GM19463 (cell line): ENCODE results near the gene CAPN5.

Source experiments
- ATAC-seq: cut with Tn5 transposase; IDR thresholded peaks from one replicate; pipeline ENCODE4 v1.9.1; 2021; ENCODE audit warnings: mild to moderate bottlenecking, moderate library complexity; ENCODE audit not compliant: unreplicated experiment

Gene CAPN5

GRCh38 chr11:77144857-77145428 is 78.2 kb downstream of the CAPN5 start:
- no peak for ATAC-seq

- no peak for ATAC-seq
Measured at GRCh38 chr11:77146261-77147035, 79.7 kb downstream of the CAPN5 start.

GRCh38 chr11:77147036-77147315 is 80.2 kb downstream of the CAPN5 start:
- ATAC-seq = no peak

- ATAC-seq = no peak
Measured at GRCh38 chr11:77147668-77148321, 81.0 kb downstream of the CAPN5 start.

- ATAC-seq = no peak
Measured at GRCh38 chr11:77148963-77149715, 82.4 kb downstream of the CAPN5 start.

GRCh38 chr11:77149716-77150392 is 83.1 kb downstream of the CAPN5 start:
- ATAC-seq = no peak

GRCh38 chr11:77150836-77151235 is 84.1 kb downstream of the CAPN5 start:
- no peak for ATAC-seq

- no peak for ATAC-seq
Measured at GRCh38 chr11:77151804-77152509, 85.2 kb downstream of the CAPN5 start.

GRCh38 chr11:77152846-77153245 is 86.1 kb downstream of the CAPN5 start:
- ATAC-seq = no peak

GRCh38 chr11:77153276-77154185 is 86.8 kb downstream of the CAPN5 start:
- no peak for ATAC-seq

GRCh38 chr11:77154381-77155081 is 87.8 kb downstream of the CAPN5 start:
- no peak for ATAC-seq

GRCh38 chr11:77155082-77155475 is 88.3 kb downstream of the CAPN5 start:
- no peak for ATAC-seq

GRCh38 chr11:77155556-77156130 is 88.9 kb downstream of the CAPN5 start:
- no peak for ATAC-seq

GRCh38 chr11:77156396-77157195 is 89.8 kb downstream of the CAPN5 start:
- ATAC-seq = no peak

GRCh38 chr11:77158041-77158695 is 91.4 kb downstream of the CAPN5 start:
- ATAC-seq = no peak

- ATAC-seq = no peak
Measured at GRCh38 chr11:77159219-77159936, 92.6 kb downstream of the CAPN5 start.
